H9 (cell line): ENCODE measurements around the gene MAP3K9. TPM values are rescaled to one million over a fixed set of nuclear protein-coding genes. Genes with fewer than 3 reads are reported as not detected.
A peak's percentile ranks its signal among the peaks of the same experiment; 100 is the strongest.

Experiments
- DNase-seq: peaks from one replicate; pipeline ENCODE4 v3.0.0-alpha.2; 2017
- H2AFZ ChIP-seq: one replicate; pipeline ENCODE4 v1.6.1; 2013; ENCODE audit warnings: mild to moderate bottlenecking, low read length, control low read depth, moderate library complexity
- H2AK5ac ChIP-seq: 2 replicates; pipeline ENCODE4 v1.6.1; 2013; ENCODE audit warnings: low read length, control low read depth, mixed read lengths; ENCODE audit not compliant: insufficient read length
- H2BK120ac ChIP-seq: one replicate; pipeline ENCODE4 v1.6.1; 2013; ENCODE audit warnings: low read depth, mild to moderate bottlenecking, low read length, control low read depth, inconsistent platforms; ENCODE audit not compliant: poor library complexity, severe bottlenecking
- H2BK12ac ChIP-seq: 2 replicates; pipeline ENCODE4 v1.6.1; 2013; ENCODE audit warnings: low read length, control low read depth, mixed read lengths, low read depth; ENCODE audit not compliant: insufficient read length
- H2BK15ac ChIP-seq: 2 replicates; pipeline ENCODE4 v1.6.1; 2013; ENCODE audit warnings: low read depth, low read length, control low read depth
- H2BK20ac ChIP-seq: one replicate; pipeline ENCODE4 v1.6.1; 2013; ENCODE audit warnings: low read depth, mild to moderate bottlenecking, low read length, control low read depth, inconsistent platforms; ENCODE audit not compliant: poor library complexity, severe bottlenecking
- H2BK5ac ChIP-seq: 2 replicates; pipeline ENCODE4 v1.6.1; 2013; ENCODE audit warnings: low read length, control low read depth, mixed read lengths; ENCODE audit not compliant: insufficient read length
- H3K14ac ChIP-seq: 2 replicates; pipeline ENCODE4 v1.6.1; 2013; ENCODE audit warnings: low read length, control low read depth; ENCODE audit not compliant: insufficient read depth
- H3K18ac ChIP-seq: 2 replicates; pipeline ENCODE4 v1.6.1; 2013; ENCODE audit warnings: low read depth, mild to moderate bottlenecking, mixed read lengths, low read length, control low read depth; ENCODE audit not compliant: insufficient read length
- H3K23ac ChIP-seq: 2 replicates; pipeline ENCODE4 v1.6.1; 2013; ENCODE audit warnings: low read length, control low read depth, mixed read lengths, low read depth; ENCODE audit not compliant: insufficient read length
- H3K23me2 ChIP-seq: 2 replicates; pipeline ENCODE4 v1.6.1; 2013; ENCODE audit warnings: low read depth, mild to moderate bottlenecking, mixed read lengths, low read length, control low read depth; ENCODE audit not compliant: insufficient read length, poor library complexity, severe bottlenecking
- H3K27ac ChIP-seq: 2 replicates; pipeline ENCODE4 v1.5.1; 2013; ENCODE audit warnings: low read length, control low read depth, mixed read lengths, low read depth; ENCODE audit not compliant: insufficient read length
- H3K27me3 ChIP-seq: 2 replicates; pipeline ENCODE4 v1.6.1; 2013; ENCODE audit warnings: low read length, control low read depth, inconsistent platforms; ENCODE audit not compliant: insufficient read depth
- H3K4ac ChIP-seq: 2 replicates; pipeline ENCODE4 v1.6.1; 2013; ENCODE audit warnings: low read depth, mild to moderate bottlenecking, control low read depth, inconsistent platforms, low read length, moderate library complexity
- H3K4me1 ChIP-seq: 2 replicates; pipeline ENCODE4 v1.6.1; 2013; ENCODE audit warnings: low read length, control low read depth, inconsistent platforms; ENCODE audit not compliant: insufficient read depth
- H3K4me2 ChIP-seq: 2 replicates; pipeline ENCODE4 v1.6.1; 2013; ENCODE audit warnings: low read length, control low read depth, mixed read lengths; ENCODE audit not compliant: insufficient read length, insufficient read depth
- H3K56ac ChIP-seq: 2 replicates; pipeline ENCODE4 v1.6.1; 2013; ENCODE audit warnings: low read depth, mild to moderate bottlenecking, mixed read lengths, low read length, control low read depth; ENCODE audit not compliant: insufficient read length
- H3K79me1 ChIP-seq: 2 replicates; pipeline ENCODE4 v1.6.1; 2013; ENCODE audit warnings: low read depth, mild to moderate bottlenecking, moderate library complexity, low read length, control low read depth, inconsistent platforms; ENCODE audit not compliant: insufficient read depth, poor library complexity, severe bottlenecking
- H3K79me2 ChIP-seq: 2 replicates; pipeline ENCODE4 v1.6.1; 2013; ENCODE audit warnings: low read length, control low read depth, inconsistent platforms; ENCODE audit not compliant: insufficient read depth
- H3K9ac ChIP-seq: 2 replicates; pipeline ENCODE4 v1.6.1; 2013; ENCODE audit warnings: low read length, control low read depth, mixed read lengths; ENCODE audit not compliant: insufficient read length; ENCODE audit errors: extremely low read depth
- H3K9me3 ChIP-seq: one replicate; pipeline ENCODE4 v1.6.1; 2013; ENCODE audit warnings: low read depth, low read length, inconsistent platforms; ENCODE audit not compliant: control insufficient read depth
- H3T11ph ChIP-seq: one replicate; pipeline ENCODE4 v1.6.1; 2013; ENCODE audit warnings: mild to moderate bottlenecking, low read length, control low read depth, inconsistent platforms
- H4K20me1 ChIP-seq: one replicate; pipeline ENCODE4 v1.6.1; 2013; ENCODE audit not compliant: control insufficient read depth, insufficient read length, insufficient read depth
- H4K5ac ChIP-seq: 2 replicates; pipeline ENCODE4 v1.6.1; 2013; ENCODE audit warnings: low read depth, mild to moderate bottlenecking, mixed read lengths, low read length, control low read depth; ENCODE audit not compliant: insufficient read length
- H4K8ac ChIP-seq: replicated peaks from 2 replicates; pipeline ENCODE4 v1.6.1; 2013; ENCODE audit warnings: low read length, control low read depth, mixed read lengths, low read depth; ENCODE audit not compliant: insufficient read length
- H4K91ac ChIP-seq: 2 replicates; pipeline ENCODE4 v1.6.1; 2013; ENCODE audit warnings: low read depth, mild to moderate bottlenecking, moderate library complexity, mixed read lengths, low read length, control low read depth; ENCODE audit not compliant: insufficient read length
- H3K27ac Mint-ChIP-seq, 3 experiments: 2 replicates in 2 of 3; 3 replicates in 1 of 3; pipeline ENCODE4 v1.8.0; 2020 to 2021; ENCODE audit warnings: mixed read lengths in 3 of 3, mild to moderate bottlenecking in 1 of 3, moderate library complexity in 1 of 3
- H3K27me3 Mint-ChIP-seq: 2 replicates; pipeline ENCODE4 v1.8.0; 2021; ENCODE audit warnings: low read depth, mild to moderate bottlenecking, moderate library complexity, mixed read lengths
- H3K36me3 Mint-ChIP-seq, 3 experiments: 2 replicates in 2 of 3; 3 replicates in 1 of 3; pipeline ENCODE4 v1.8.0; 2020 to 2021; ENCODE audit warnings: low read depth in 3 of 3, mixed read lengths in 3 of 3; ENCODE audit not compliant: insufficient read depth in 1 of 3
- H3K4me1 Mint-ChIP-seq, 2 experiments: 2 replicates each; pipeline ENCODE4 v1.8.0; 2020; ENCODE audit warnings: mixed read lengths in 2 of 2
- H3K4me3 Mint-ChIP-seq, 2 experiments: 2 replicates in 1 of 2; 3 replicates in 1 of 2; pipeline ENCODE4 v1.8.0; 2020 to 2021; ENCODE audit warnings: mild to moderate bottlenecking in 2 of 2, mixed read lengths in 2 of 2, moderate library complexity in 1 of 2
- H3K9me3 Mint-ChIP-seq, 2 experiments: 2 replicates in 1 of 2; 3 replicates in 1 of 2; pipeline ENCODE4 v1.8.0; 2020; ENCODE audit warnings: mild to moderate bottlenecking in 2 of 2, mixed read lengths in 2 of 2, moderate library complexity in 1 of 2
- WGBS: extraction: QIAGEN DNeasy Blood & Tissue Kit; methylation state at CpG from one replicate; pipeline ENCODE4 v1.1.7; 2013; ENCODE audit warnings: missing lambda C conversion rate, low lambda C conversion rate, mixed read lengths; ENCODE audit not compliant: insufficient read length; ENCODE audit errors: extremely low coverage; 5-methylcytosine and 5-hydroxymethylcytosine counted together
- total RNA-seq: library from RNA; stranded (reverse); gene quantifications from 2 replicates; pipeline ENCODE4 v1.2.1, GENCODE V29; 2021
- TF ChIP-seq, protein P1 (sequence below): fragments of 200-600 bp; sonication (generic); conservative IDR thresholded peaks from 3 replicates; pipeline ENCODE4 v1.8.0; 2021; ENCODE audit warnings: antibody characterized with exemption, mild to moderate bottlenecking

Gene MAP3K9
- total RNA-seq, 1 experiment from 2014 or later, result 20.0 TPM

DNA sequence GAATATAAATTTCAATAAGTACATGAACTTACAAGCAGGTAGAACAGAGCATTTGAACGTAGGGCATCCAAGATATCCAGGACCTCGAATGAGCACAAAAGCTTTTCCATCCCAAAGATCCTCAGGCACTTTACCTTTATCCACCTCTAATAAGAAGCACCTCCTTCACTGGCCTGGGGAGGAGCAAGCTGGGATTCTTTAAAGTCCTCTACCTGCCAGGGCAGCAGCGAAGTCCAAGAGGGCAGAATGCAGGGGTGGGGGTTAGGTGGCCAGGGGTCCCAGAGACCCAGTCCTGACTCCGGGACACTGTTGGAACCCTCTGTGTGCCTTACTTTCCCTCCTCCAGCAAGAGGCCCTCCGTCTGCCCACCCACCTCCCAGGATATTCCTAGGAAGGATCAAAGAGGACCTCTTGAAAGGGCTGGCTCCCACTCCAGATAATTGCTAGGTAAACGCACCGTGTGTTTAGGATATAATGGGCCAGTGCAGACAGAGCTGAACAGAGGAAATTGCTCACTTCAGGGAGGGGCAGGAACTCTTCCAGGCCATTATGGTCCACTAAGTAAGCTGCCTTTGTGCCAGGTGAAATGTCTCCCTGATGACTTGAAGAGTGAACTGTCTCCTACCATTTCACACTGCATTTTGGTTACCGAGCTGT, 99.5 kb downstream of the MAP3K9 start:
- H2BK120ac ChIP-seq, result no peak overlapping the region
- no peak overlapping the region for H3K14ac ChIP-seq
- H2BK15ac ChIP-seq, result no peak overlapping the region
- H3T11ph ChIP-seq, result no peak overlapping the region
- H3K79me1 ChIP-seq, result no peaks in the 10 kb centered on the region
- Mint-ChIP-seq H3K36me3 (peaks cover 0 to 2% (median under 1%) of the 10 kb centered on the region in 3 experiments; a peak in 2 of 7 replicates), H3K9me3 (0 out of 5 replicates have a peak, but pooled peaks cover 0 to under 1% of the 10 kb centered on the region in 2 experiments), H3K4me1 (peaks cover 74 to 75% of the 10 kb centered on the region in 2 experiments), H3K27me3 (no peaks in the 10 kb centered on the region; the same call in 1 of the 2 replicates), H3K27ac (peak overlapping the region; percentile 93 to 96 (median 95); a peak in 6 of 7 replicates), H3K4me3 (peak overlapping the region in 1 of 2 experiments; percentile 6; a peak in 1 of 5 replicates)
- no peaks in the 10 kb centered on the region for H3K9me3 ChIP-seq
- no peak overlapping the region for H3K23ac ChIP-seq
- no peak overlapping the region for H3K4ac ChIP-seq
- no peak overlapping the region for H2BK20ac ChIP-seq
- H2BK12ac ChIP-seq, result no peak overlapping the region
- peak overlapping the region; percentile 2 for H3K4me2 ChIP-seq
- no peak overlapping the region for H4K91ac ChIP-seq
- H4K8ac ChIP-seq, result no peak overlapping the region
- no peaks in the 10 kb centered on the region for H3K23me2 ChIP-seq
- TF ChIP-seq, protein P1, sequence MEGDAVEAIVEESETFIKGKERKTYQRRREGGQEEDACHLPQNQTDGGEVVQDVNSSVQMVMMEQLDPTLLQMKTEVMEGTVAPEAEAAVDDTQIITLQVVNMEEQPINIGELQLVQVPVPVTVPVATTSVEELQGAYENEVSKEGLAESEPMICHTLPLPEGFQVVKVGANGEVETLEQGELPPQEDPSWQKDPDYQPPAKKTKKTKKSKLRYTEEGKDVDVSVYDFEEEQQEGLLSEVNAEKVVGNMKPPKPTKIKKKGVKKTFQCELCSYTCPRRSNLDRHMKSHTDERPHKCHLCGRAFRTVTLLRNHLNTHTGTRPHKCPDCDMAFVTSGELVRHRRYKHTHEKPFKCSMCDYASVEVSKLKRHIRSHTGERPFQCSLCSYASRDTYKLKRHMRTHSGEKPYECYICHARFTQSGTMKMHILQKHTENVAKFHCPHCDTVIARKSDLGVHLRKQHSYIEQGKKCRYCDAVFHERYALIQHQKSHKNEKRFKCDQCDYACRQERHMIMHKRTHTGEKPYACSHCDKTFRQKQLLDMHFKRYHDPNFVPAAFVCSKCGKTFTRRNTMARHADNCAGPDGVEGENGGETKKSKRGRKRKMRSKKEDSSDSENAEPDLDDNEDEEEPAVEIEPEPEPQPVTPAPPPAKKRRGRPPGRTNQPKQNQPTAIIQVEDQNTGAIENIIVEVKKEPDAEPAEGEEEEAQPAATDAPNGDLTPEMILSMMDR, result no peak
- no peaks in the 10 kb centered on the region for H3K27me3 ChIP-seq
- H3K18ac ChIP-seq, result no peak overlapping the region
- no peaks in the 10 kb centered on the region for H4K20me1 ChIP-seq
- no peak overlapping the region for H2AK5ac ChIP-seq
- no peak overlapping the region for H2AFZ ChIP-seq
- no peak overlapping the region for H3K56ac ChIP-seq
- no peak overlapping the region for H3K9ac ChIP-seq
- no CpG with 5 or more reads among the region's 8 CpGs for WGBS
- peak; percentile 41 for DNase-seq
- H3K27ac ChIP-seq, result peak overlapping the region; percentile 60
- peaks cover 29% of the 10 kb centered on the region for H3K4me1 ChIP-seq
- no peaks in the 10 kb centered on the region for H3K79me2 ChIP-seq
- no peak overlapping the region for H4K5ac ChIP-seq
- H2BK5ac ChIP-seq, result no peak overlapping the region
